DMS114 treated with DMSO at 0.1 percent for 48 hours (cell line): ENCODE data around the gene PHF20.
A peak's percentile ranks its signal among the peaks of the same experiment; 100 is the strongest.
"Not testable (repeated sequence)": the region's sequence is repeated elsewhere in the genome, so short reads cannot be mapped to it uniquely, and the experiment has no call there.

ENCODE experiments used
- DNase-seq: peaks from one replicate; lab custom pipeline; 2025; ENCODE audit not compliant: unreplicated experiment; lab: John Stamatoyannopoulos, UW

Gene PHF20

DNA sequence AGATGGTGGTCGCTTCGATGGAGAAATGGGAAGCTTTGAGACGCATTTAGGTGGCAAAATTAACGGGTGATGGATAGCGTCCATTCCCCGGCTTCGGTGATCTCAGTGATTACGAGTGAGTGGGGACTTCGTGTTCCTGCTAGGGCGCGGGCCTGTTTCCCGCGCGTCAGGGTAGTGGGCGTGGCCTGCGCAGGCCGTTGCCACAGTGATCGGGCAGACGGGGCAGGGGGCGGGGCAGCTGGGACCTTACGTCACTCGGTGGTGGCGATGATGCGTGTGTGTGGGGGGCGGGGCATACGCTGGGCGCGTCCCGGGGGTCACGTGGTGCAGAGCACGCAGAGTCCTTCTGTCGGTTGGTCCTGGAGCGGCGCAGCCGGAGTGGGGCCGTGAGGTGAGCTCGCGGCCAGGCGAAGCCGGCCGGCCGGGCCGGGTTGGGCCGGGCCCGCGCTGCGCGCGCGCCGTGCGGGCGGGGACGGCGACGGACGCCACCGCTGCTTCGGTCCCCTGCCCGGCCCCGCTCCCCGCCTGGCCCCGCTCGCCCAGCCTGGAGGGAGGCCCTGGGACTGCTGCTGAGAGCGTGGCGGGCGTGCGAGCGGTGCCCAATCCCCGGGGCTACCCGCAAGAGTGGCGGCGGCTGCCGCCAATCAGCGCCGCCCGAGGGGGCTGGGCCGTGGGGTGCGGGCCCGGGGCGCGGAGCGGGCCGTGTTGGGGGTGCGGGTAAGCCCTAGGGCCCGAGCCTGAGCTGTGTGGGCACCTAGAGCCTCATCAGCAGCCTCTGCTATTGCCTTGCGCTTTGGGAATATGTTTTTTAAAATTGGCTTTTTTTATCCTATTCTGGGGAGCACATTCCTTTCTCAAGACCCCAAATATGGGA is at the start of gene PHF20:
Gene PHF20 (plus strand): TSS at position 327 of the 874 bp plus-strand sequence. CDS start 29,508 bp downstream, outside the sequence.
- DNase-seq = peak; percentile 68

DNA sequence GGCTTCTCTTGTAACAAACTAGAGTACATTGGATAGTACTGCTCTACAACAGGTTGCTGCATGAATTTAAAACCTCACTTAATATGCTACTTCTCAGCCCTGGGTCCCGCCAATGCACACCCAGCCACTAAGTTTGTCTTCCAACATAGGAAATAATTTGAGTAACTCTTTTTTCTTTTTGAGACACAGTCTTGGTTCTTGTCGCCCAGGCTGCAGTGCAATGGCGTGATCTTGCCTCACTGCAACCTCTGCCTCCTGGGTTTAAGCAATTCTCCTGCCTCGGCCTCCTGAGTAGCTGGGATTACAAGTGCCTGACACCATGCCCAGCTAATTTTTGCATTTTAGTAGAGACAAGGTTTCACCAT is 48.6 kb upstream of the PHF20 start:
- not testable (repeated sequence) for DNase-seq

DNA sequence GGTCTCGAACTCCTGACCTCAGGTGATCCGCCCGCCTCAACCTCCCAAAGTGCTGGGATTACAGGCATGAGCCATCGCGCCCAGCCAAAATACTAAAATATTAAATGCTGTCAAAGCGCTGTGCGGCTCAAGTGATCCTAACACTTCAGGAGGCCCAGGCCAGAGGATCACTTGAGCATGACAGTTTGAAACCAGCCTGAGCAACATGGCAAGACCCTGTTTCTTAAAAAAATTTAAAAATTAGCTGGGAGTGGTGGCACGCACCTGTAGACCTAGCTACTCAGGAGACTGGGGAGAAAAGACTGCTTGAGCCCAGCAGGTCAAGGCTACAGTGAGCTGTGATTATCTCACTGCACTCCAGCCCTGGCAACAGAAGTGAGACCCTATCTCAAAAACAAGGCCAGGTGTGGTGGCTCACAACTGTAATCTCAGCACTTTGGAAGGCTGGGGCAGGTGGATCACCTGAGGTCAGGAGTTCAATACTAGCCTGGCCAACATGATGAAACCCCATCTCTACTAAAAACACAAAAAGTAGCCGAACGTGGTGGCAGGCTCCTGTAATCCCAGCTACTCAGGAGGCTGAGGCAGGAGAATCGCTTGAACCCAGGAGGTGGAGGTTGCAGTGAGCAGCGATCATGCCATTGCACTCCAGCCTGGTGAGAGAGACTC is 48.0 kb upstream of the PHF20 start:
- DNase-seq = not testable (repeated sequence)

DNA sequence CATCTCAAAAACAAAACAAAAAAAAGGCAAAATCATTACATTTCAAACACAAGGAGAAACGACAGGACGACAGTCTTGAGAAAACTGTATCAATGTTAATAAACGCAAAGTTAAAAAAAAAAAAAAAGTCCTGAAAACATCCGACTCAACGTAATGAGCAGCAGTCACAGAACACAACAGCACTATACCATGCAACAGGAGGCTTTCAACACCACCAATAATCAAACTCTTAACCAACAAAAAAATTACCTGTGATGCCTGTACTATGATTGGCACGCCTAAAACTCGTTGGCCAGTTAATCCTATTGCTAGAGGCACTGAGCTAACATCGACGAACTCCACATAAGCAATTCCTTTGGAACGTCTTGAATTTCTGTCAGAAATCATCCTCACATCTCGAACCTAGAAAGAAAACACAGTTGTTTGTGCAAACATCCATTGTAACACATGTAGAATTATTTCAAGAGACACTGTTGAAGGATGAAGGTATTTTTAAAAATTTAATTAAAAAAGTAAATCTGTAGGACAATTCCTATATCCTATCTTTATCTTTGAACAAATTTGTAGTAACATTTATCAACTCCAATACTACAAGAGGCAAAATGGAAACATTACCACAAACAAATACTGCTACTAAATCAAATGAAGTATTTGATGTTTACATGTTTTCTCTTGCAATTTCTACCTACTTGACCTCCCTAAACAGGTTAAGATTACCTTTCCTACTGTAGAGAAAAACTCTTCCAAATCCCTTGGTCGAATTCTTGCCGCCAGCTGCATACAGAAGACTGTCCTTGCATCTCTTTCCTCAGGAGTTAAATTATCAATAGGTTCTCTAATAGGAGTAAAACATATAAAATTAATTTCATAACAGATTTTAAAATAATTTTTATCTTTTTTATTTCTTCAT is 47.2 kb upstream of the PHF20 start:
- no peak for DNase-seq

DNA sequence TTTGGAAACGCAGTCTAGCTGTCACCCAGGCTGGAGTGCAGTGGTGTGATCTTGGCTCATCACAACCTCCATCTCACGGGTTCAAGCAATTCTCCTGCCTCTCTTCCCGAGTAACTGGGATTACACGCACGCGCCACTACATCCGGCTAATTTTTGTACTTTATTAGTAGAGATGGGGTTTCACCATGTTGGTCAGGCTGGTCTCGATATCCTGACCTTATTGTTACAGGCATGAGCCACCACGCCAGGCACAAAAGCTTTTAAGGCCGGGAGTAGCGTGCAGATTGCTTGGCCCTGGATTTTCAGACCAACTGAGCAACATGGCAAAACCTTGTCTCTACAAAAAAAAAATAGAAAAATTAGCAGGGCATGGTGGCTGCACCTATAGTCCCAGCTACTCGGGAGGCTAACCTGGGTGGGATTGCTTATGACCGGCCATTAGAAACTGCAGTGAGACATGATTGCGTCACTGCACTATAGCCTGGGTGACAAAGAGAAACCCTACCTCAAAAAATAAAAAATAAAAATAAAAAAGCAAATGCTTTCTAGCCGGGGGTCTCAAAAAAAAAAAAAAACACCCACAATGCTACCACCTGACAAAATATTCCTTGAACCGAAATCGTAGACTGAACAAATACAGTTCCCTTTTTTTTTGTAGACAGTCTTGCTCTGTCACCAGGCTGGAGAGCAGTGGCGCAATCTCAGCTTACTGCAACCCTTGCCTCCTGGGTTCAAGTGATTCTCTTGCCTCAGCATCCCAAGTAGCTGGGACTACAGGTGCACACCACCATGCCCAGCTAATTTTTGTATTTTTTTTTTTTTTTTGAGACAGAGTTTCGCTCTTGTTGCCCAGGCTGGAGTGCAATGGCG is 44.7 kb upstream of the PHF20 start:
- no peak for DNase-seq

DNA sequence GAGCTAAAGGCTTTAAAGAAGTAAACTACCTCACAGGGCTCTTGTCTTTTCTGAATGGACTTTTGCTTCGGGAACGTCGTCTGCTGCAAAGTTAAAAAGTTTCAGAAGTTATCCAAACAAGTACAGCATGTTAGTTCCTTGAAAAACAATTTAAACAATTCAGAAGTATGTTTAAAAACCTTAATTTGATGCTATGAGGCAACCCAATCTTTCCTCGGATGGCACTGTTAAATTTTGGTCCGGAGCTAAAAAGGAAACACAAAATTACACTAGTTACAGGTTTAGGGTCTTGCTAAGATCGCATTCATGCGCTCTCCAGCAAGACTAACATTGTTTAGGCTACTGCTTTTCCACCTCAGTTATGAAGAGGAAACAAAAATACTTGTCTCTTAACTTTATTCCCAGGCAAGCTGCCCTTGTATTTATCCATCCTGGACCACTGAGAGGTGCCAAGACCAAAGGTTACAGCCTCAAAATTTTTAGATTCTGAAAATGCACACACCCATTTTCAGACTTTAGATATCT is 42.5 kb upstream of the PHF20 start:
- no peak for DNase-seq

DNA sequence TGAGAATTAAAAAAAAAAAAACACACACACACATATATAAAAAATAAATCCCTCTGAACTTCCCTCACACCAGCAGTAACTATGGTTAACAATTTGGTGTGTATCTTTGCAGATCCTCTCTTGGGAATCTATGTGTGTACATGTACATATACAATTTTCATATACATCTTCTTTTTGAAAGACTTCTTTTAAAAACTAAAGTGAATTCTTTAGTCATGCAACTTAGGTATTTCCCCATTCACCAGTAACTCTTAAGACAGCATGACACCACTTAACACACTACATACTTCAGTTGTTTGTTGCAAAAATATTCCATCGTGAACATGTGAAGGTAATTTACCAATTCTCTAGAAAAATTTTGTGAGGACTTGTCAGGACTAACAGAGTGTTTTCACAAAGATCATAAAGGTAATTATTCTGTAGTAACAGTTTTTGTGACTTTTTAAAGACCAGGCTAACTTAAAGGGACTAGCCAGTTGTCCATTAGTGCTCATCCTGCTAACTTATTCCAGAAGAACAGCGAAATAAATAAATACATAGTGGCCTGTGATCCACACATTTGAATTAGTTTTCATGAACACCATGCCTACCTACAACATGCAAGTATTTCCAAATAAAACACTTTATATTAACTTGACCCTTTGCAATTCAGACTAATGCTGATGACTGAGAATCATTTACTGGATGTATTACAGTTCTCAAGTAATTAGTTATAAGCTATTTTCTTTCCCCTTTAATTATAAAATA is 41.8 kb upstream of the PHF20 start:
- no peak for DNase-seq

DNA sequence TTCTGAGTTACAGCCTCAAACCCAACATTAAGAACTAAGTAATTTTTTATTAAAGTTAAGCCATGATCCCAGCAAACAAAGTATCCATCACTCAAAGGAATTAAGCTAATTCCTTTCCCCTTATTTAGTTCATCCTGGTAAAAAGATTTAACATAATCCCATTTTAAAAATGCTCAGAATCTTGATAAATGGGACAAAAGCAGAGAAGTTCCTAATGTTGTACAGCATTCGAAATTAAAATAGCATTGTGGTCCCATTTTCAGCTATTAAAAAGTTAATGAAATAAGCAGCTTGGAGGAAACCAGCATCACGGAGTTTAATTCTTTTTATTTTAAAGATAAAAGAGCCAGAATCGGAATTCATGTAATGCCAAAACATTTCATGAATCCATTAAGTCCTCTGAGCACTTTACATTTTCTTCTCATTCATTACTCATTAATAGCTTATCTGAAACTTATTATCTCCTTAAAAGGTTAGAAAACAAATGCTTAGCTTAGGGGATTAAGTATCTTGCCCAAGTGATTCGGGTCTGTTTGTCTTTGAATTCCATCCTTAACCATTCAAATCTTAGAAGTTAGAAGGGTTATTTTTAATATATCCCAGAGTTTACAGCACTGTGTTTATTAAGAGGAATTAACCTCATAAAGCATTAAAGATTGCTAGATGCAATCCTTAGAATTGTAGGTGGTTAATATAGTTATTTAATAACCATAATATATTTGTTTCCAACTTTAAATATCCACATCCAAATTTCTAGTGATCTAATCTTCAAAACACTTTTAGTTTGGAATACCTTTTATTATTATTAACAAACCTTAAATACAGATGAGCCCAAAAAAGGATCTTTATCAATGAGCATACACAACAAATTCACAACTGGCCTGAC is 41.0 kb upstream of the PHF20 start:
- DNase-seq = no peak

DNA sequence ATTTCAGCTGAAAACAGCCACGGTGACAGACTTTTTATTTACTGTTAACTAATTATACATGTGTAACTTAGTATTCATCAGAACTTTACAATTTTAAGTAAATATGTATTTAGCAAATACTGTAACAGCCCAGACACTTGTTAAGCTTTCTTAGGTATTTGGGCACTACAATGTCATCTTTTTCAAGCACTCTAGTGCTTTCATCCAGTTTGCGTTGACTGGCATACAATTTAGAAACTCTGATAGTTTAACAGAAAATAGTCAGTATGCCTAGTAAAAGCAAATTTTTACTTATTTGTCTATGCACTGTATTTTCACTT is 40.4 kb upstream of the PHF20 start:
- no peak for DNase-seq

DNA sequence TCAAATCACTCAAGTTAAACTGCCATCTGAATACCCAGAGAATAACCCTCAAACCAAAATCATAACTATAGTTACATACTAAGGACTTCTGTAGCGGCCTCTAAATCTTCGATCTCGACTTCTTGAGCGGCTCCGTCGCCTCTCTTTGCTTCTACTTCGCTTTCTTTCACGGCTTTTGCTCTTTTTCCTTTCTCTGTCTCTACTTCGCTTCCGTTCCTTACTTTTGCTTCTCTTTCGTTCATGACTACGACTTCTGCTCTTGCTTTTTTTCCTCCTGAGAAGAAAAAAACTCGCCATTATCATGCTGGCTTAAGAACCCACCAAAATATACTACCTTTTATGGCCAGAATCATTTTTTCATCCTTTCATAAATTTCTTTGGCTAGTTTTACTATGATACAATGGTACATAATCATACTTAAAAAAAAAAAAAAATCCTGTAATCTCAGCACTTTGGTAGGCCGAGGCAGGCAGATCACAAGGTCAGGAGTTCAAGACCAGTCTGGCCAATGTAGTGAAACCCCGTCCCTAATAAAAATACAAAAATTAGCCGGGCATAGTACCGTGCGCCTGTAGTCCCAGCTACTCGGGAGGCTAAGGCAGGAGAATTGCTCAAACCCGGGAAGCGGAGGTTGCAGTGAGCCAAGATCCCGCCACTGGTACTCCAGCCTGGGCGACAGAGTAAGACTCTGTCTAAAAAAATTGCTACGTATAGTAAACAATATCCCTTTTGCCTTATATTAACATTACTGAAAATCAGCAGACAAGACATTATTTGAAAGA is 39.8 kb upstream of the PHF20 start:
- DNase-seq = no peak

DNA sequence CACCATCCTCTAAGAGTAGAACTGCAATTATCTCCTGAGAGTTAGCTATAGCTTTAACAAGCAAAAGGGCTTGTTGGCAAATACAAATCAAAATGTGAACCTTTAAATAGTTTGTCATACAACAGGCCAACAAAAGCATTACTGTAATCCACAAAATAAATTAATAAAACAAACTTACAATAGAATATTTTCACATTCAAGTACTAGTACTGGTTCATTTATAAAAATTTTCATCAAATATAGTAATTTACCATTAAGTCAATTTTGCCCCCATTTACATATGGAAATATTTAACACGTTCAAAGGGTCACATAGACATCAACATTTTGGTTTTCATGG is 39.2 kb upstream of the PHF20 start:
- no peak for DNase-seq

DNA sequence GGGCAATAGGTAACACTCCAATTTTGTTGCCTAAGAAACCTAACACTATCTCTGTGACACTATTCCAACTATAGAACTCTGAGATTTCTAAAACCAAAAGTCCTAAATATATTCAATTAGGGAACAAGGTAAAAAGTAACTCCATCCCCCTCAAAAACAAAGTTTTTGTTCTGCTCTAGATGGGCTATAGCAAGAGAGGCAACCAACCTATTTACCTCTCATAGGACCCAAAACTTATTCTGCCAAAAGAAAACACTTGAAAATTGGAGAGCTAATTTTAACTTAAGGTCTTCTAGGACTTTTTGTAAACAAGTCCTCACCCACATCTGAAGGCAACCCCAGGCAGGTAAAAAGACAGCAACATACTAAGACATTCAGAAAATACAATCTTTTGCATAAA is 37.4 kb upstream of the PHF20 start:
- no peak for DNase-seq

DNA sequence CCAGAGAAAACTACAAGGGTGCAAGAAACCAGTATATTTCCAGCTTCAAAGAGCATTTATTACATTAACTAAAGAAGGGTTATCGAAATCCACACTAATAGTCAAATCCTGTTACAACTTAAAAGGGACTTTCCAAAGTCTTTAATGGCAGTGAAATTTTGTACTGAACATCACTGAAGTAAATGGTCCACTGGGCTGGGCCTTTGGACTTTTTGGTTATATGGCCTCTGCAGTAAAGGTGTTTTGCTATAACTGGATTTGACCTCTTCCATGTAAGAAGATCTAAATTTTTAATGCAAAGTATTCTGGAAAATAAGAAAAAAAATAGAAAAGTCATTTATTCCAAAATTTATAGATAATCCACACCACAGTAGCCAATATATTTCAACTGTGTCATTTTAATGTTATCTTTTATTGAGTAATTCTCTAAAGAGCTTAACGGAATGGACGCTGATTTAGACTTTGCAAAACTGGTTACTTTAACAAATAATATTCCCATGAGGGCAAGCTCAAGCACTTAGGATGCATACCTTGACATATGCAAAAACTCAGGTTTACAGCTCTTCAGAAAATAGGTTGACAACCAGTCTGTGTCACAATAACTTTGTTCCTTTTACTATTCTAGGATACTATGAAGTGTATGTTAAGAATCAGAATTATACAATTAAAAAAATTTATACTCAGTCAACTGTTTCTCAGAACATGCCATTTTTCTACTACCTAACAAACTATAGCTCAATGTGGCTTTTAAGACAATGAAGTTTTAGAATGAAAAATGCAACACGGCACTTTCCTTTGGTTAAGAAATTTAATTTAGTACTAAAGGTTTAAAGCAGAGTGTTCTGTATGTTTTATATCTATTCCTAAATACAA is 36.8 kb upstream of the PHF20 start:
- no peak for DNase-seq

DNA sequence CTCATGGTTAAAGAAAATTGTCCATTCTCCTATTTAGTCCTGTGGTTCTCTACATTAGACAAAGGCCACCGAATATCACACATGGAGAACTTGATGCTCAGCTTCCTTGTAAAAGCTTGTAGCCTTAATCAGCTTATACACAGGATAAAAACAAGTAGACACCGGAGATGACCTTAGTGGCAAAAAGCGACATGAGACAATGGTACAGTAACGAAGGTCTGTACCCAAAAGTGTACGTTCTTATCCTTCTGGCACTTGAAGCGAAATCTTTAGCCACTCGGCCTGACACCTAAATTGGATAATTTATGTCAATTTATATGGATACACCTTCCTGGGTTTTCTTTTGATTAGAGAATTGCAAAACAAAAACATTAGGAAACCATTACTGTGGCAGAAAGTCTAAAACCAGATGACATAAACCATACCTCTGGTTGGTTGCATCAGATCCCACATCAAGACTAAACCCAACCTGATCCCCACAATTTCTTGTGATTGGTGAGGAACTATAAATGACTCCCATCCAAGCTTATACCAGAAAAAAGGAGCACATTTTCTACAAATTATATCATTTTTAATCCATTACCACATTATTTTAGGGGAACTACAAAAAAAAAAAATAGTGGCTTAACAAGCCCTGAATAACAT is 35.9 kb upstream of the PHF20 start:
- DNase-seq = no peak

DNA sequence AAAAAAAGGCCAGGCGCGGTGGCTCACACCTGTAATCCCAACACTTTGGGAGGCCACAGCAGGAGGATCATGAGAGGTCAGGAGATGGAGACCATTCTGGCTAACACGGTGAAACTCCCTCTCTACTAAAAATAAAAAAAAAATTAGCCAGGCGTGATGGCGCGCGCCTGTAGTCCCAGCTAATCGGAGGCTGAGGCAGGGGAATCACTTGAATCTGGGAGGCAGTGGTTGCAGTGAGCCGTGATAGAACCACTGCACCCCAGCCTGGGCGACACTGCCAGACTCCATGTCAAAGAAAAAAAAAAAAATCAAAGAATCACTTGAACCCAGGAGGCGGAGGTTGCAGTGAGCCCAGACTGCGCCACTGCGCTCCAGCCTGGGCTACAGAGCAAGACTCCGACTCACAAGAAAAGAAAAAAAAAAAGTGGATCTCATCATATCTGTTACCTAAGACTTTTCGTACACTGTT is 33.9 kb upstream of the PHF20 start:
- DNase-seq = no peak

DNA sequence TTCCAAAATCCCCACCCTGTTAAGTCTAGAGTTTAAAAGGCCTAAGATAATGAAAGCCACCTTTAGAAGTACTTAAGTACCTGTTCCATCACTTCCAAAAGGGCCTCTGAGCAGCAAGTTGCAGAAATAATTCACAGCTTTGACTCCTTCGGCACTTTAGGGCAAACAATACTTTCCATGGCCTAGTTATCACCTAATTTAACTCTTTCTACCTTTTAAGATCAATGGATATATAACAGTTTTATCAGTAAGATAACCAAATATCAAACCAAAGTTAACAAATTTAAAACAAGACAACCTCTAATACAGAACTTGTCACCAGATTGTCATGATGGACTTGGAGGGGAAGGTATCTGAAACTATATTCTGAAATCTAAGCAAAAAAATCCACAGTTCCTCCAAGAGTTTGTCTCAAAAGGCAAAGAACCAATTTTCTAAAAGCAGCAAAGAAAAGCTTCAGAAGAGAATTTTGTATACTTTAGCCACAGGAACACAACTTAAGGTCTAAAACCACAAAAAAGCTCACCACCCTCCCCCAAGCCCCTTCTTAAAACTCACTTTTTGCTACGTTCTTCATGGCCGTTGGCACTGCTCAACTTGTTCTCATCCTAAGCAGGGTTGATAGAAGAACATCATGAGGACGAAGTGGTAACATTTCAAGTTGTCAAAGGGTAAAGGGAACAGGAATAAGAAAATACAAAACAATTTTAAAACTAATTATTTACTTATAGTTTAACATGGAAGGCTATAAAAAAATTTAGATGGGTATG is 33.2 kb upstream of the PHF20 start:
- DNase-seq = no peak
